ENCODE data around the gene TNRC6C. TPM values are rescaled to one million over a fixed set of nuclear protein-coding genes. Genes with fewer than 3 reads are reported as not detected.

TNRC6C gene
- total RNA-seq, 4 donors from 2014 or later = 4.8 to 14.5 (median 11.6) TPM

- no peak for TF ChIP-seq POLR2A (IDR thresholded peaks at IDR 0.05)
- TF ChIP-seq CTCF (IDR thresholded peaks at IDR 0.05) = no peak
- no peak for TF ChIP-seq EP300 (IDR thresholded peaks at IDR 0.05)
- TF ChIP-seq POLR2AphosphoS5 (IDR thresholded peaks at IDR 0.05) = no peak
- H3K9me3 ChIP-seq = no peaks in the 10 kb centered on the region
- no peak overlapping the region for H3K4me3 ChIP-seq
- no peak overlapping the region for H3K27ac ChIP-seq
- no peaks in the 10 kb centered on the region for H3K27me3 ChIP-seq
- no peak for DNase-seq (ENCODE audit: low spot score in 2 of 2)
- WGBS = 81% methylated on average over 2 of the region's 2 CpGs
- H3K36me3 ChIP-seq = peaks cover 21% of the 10 kb centered on the region
- peaks cover 6% of the 10 kb centered on the region for H3K4me1 ChIP-seq
Measured at GRCh38 chr17:78046923-78047322, 88.4 kb downstream of the TNRC6C start.

GRCh38 chr17:78048346-78049292 lies 90.1 kb downstream of the TNRC6C start:
- no peak overlapping the region for H3K4me3 ChIP-seq
- no peak overlapping the region for H3K27ac ChIP-seq
- no peak for DNase-seq (ENCODE audit: low spot score in 2 of 2)
- H3K9me3 ChIP-seq = no peaks in the 10 kb centered on the region
- WGBS = 95% methylated on average over 10 of the region's 10 CpGs
- H3K36me3 ChIP-seq = peaks cover 28% of the 10 kb centered on the region
- no peaks in the 10 kb centered on the region for H3K27me3 ChIP-seq
- peaks cover 3% of the 10 kb centered on the region for H3K4me1 ChIP-seq
- TF ChIP-seq POLR2A (IDR thresholded peaks at IDR 0.05) (no peak), POLR2AphosphoS5 (IDR thresholded peaks at IDR 0.05) (no peak), EP300 (IDR thresholded peaks at IDR 0.05) (no peak), CTCF (IDR thresholded peaks at IDR 0.05) (no peak)

GRCh38 chr17:78049609-78050008 lies 91.1 kb downstream of the TNRC6C start:
- Histone ChIP-seq H3K27me3 (no peaks in the 10 kb centered on the region), H3K4me3 (no peak overlapping the region), H3K27ac (no peak overlapping the region), H3K36me3 (peaks cover 38% of the 10 kb centered on the region), H3K9me3 (no peaks in the 10 kb centered on the region), H3K4me1 (peaks cover 1% of the 10 kb centered on the region)
- no peak for TF ChIP-seq EP300 (IDR thresholded peaks at IDR 0.05)
- no peak for TF ChIP-seq POLR2A (IDR thresholded peaks at IDR 0.05)
- no peak for TF ChIP-seq POLR2AphosphoS5 (IDR thresholded peaks at IDR 0.05)
- TF ChIP-seq CTCF (IDR thresholded peaks at IDR 0.05) = no peak
- DNase-seq (ENCODE audit: low spot score in 2 of 2) = no peak
- WGBS = 90% methylated on average over 2 of the region's 2 CpGs

GRCh38 chr17:78051186-78051972 lies 92.9 kb downstream of the TNRC6C start:
- H3K36me3 ChIP-seq = peaks cover 45% of the 10 kb centered on the region
- H3K4me3 ChIP-seq = no peak overlapping the region
- no peaks in the 10 kb centered on the region for H3K4me1 ChIP-seq
- no peaks in the 10 kb centered on the region for H3K9me3 ChIP-seq
- TF ChIP-seq EP300 (IDR thresholded peaks at IDR 0.05) = no peak
- TF ChIP-seq POLR2A (IDR thresholded peaks at IDR 0.05) = no peak
- no peak for TF ChIP-seq CTCF (IDR thresholded peaks at IDR 0.05)
- TF ChIP-seq POLR2AphosphoS5 (IDR thresholded peaks at IDR 0.05) = no peak
- DNase-seq (ENCODE audit: low spot score in 2 of 2) = no peak
- no peak overlapping the region for H3K27ac ChIP-seq
- WGBS = 87% methylated on average over 19 of the region's 19 CpGs
- H3K27me3 ChIP-seq = no peaks in the 10 kb centered on the region

All from suprapubic skin (tissue), 4 donors.